Measurements from ENCODE around the gene PLAAT5. TPM values are rescaled to one million over a fixed set of nuclear protein-coding genes. Genes with fewer than 3 reads are reported as not detected.
A peak's percentile ranks its signal among the peaks of the same experiment; 100 is the strongest.
"Not testable (repeated sequence)": the region's sequence is repeated elsewhere in the genome, so short reads cannot be mapped to it uniquely, and the experiment has no call there.

PLAAT5 gene
- polyA plus RNA-seq (ENCODE audit: insufficient read length in 4 of 4): under 1 TPM; 0.24 to 0.99 (median 0.64) TPM

DNA sequence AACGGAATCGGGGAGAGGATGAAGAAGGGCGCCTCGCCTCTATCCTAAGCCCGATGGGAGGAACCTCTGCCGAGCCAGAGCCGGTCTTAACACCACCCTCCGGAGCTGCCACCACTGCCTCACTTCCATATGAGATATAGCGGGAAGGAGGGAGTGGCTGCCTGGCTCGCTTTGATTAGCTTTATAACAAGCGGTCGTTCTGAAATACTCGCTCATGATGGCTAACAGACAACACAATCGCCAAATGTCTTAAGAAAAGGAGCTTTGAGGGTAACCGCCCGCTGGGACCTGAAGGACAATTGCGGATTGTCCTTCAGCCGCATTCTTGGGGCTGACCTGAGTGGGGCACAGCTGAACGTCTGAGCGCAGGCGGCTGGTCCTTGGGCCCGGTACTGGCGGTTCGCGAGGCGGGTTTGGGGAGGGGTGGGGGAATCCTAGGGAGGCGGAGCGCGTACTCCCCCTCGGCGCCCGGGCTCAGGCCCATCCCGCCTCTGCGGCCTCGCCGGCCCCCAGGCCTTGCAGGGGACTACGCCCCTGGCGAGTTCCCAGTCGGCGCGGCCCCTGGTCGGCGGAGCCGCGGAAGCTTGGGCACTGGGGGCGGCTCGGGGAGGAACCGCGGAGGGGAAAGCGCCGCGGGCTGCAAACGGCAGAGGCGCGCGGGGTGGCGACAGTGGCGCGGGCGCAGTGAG is at the start of gene PLAAT5:
PLAAT5 (minus strand) TSS at position 617 of the 689 bp plus-strand sequence; CDS start at position 484, 133 bp downstream.
- DNase-seq (ENCODE audit: low read depth in 4 of 4, low spot score in 2 of 4): peak in 1 of 4 donors; percentile 11

DNA sequence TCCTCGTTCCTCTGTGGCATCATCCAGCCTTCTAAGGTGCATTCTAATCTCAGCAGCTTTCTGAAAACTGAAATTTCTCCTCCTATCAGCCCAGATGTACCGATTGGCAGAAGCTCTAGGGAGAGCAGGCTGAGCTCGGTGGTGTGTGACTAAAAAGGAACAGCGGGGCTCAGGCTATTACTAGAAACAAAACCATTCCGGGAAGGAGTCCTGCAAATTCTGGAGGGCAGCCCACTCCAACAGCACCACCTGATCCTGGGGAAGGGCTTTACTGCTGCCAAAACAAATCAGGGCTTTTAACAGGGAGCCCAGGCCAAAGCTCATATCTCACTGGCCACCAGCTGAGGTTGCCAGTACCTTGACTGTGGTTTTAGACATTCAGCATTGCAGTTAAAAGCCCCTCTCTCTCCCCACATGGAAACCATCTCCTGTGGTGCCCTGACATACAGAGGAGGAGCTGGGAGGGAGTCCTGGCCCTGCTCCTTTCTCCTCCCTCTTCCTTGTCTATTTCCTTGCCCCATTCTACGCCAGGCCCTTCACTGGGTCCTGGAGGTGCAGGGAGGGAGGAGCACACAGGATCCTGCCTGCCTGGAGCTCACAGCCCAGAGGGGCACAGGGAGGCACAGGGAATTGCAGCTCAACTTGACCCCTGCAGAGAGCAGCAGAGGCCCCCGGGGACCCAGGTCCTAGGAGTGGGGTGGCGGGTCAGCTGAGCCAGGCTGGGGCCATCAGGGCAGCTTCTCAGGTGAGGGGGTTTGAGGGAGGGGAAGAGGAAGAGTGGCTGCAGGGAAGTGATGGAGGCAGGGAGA is 46.5 kb upstream of the PLAAT5 start:
- DNase-seq (ENCODE audit: low read depth in 4 of 4, low spot score in 2 of 4): no peak

DNA sequence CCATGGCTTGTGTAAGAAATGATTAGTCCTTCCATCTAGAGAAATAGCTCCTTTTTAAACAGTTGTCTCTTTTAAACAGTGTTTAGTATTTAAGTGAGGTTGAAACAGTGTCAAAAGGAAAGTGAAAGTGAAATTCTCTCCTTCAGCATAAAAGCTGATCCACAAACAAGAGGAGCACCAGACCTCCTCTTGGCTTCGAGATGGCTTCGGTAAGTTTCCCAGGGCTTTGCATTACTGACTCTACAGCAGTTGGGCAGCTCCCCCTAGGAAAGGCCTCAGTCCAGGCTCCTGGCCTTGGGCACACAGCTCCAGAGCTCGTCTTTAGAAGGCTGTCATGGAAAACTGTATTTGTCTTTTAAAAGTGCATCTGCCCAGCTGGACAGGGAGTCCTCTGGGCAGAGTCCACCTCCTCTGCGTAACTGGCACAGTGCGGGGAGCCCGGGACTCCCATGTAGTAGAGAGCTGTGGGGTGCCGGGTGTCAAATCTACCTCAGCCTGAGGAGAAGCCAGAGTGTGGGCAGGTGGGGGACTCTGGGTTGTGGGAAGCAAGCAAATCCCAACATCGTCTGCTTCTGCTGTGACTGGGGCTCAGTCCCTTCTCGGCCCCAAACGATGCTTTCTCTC is 45.8 kb upstream of the PLAAT5 start, which contains the start of gene PLAAT4:
PLAAT4 (plus strand) TSS at position 140 of the 624 bp plus-strand sequence; CDS start at position 201, 61 bp downstream.
- DNase-seq (ENCODE audit: low read depth in 4 of 4, low spot score in 2 of 4): no peak

DNA sequence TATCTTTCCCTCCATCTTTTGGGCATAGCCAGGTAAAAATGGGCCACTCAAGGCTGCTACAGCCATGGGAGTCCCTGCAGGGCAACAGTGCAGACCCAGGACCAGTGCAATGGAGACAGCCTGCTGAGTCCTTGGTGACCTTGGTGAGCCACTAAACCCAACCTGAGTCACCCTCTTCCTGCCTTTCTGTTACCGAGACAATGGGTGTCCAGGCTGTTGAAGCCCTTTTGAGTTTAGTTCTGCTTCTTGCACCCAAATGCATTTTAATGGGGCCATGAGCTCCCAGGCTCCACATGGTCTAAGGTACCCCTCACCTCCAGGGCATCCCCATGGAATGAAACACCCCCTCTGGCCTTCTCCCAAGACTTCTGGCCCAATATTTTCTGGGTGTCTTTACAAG is 44.8 kb upstream of the PLAAT5 start:
- no peak for DNase-seq (ENCODE audit: low read depth in 4 of 4, low spot score in 2 of 4)

DNA sequence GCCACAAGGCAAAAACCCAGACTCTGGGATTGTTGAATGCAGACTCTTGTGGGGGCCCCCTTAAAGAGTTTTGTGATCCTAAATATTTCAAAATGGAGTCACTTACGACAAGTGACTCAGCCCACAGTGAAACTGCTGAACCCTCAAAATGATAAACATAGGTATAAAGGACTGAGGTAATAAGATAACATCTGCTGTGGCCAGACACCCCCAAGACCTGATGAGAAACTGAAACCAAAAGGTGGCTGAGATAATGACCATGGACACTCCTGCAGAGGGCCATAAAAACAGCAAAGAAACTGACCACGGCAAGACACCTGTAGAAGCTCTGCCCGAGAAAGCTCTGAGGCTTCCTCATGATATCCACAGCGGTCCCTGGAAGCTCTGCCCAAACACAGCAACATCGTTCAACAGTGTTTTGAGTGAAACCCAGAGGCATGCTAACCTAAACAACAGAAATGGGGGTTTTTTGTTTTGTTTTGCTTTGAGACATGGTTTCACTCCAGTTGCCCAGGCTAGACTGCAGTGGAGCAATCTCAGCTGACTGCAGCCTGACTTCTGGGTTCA is 44.0 kb upstream of the PLAAT5 start:
- DNase-seq (ENCODE audit: low read depth in 4 of 4, low spot score in 2 of 4): no peak

DNA sequence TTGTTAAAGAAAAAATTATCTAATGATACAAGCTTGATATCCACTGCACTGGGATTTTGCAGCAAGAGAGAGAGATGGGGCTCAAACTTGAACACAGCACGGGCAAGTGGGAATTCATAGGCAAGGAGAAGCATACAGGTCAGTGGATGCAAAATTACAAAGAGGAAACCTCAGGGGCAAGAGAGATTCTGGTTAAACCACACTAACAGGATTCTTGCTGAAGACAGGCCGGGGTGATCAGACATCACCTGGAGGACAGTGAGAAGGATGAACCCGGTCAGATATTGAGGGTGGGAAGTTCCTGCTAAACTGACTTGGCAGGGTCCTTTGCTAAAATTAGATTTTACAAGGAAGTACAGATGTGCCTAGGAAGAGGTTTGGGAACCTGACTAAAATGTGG is 43.1 kb upstream of the PLAAT5 start:
- no peak for DNase-seq (ENCODE audit: low read depth in 4 of 4, low spot score in 2 of 4)

GRCh38 chr11:63532799-63533475 is 42.0 kb upstream of the PLAAT5 start:
- no peak for DNase-seq (ENCODE audit: low read depth in 4 of 4, low spot score in 2 of 4)

GRCh38 chr11:63532117-63532516 is 41.1 kb upstream of the PLAAT5 start:
- no peak for DNase-seq (ENCODE audit: low read depth in 4 of 4, low spot score in 2 of 4)

DNA sequence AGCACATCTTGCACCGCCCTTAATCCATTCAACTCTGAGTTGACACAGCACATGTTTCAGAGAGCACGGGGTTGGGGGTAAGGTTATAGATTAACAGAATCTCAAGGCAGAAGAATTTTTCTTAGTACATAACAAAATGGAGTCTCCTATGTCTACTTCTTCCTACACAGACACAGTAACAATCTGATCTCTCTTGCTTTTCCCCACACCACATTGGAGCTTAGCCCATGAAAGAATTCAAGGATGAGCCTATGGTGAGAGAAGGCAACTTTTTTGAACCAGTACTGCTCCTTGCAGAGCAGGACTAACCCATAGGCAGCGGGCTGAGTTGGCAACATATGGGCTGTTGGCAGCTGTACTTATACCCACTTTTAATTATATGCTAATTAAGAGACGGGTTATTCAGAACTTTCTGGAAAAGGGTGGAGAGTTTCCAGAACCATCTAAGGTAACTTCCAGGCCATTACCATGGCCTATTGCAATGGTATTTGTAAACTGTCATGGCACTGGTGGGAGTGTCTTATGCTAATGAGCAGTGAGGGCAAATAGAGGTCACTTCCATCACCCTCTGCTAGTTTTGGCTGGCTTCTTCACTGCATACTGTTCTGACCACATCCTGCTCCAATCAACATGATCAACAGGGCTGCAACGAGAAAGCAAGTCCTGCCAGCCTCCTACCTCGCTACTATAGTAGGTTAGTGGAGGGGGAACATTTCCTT is 40.3 kb upstream of the PLAAT5 start:
- not testable (repeated sequence) for DNase-seq (ENCODE audit: low read depth in 4 of 4, low spot score in 2 of 4)

DNA sequence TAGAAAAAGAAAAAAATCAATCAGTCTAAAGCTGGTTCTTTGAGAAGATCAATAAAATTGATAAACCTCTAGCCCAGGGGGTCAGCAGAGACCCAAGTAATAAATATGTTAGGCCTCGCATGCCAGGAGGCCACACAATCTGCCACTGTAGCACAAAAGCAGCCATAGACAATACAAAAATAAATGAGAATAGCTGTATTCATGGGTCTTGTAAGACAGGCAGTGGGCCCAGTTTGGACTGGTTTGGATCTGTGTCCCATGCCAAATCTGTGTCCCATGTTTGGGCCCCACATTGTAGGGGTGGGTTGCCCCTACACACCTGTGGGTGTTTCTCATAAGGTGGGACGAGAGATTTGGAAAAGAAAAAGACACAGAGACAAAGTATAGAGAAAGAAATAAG is 39.1 kb upstream of the PLAAT5 start:
- no peak for DNase-seq (ENCODE audit: low read depth in 4 of 4, low spot score in 2 of 4)

- DNase-seq (ENCODE audit: low read depth in 4 of 4, low spot score in 2 of 4): not testable (repeated sequence)
Observed at GRCh38 chr11:63529373-63529772, 38.4 kb upstream of the PLAAT5 start.

DNA sequence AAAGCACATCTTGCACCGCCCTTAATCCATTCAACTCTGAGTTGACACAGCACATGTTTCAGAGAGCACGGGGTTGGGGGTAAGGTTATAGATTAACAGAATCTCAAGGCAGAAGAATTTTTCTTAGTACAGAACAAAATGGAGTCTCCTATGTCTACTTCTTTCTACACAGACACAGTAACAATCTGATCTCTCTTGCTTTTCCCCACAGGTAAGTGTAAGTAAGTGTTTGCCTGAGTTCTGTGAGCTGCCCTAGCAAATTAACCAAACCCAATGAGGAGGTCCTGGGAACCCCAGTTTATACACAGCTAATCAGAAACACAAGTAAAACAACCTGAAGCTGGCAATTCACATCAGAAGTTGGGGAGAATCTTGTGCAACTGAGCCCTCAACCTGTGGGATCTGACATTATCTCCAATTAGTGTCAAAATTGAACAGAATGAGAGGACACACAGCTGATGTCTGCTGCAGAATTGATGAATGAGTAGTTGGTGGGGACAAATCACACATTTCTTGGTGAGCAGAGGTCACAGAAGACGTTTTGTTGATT is 37.8 kb upstream of the PLAAT5 start:
- not testable (repeated sequence) for DNase-seq (ENCODE audit: low read depth in 4 of 4, low spot score in 2 of 4)

- not testable (repeated sequence) for DNase-seq (ENCODE audit: low read depth in 4 of 4, low spot score in 2 of 4)
Observed at GRCh38 chr11:63528156-63528555, 37.2 kb upstream of the PLAAT5 start.

GRCh38 chr11:63527667-63528066 is 36.7 kb upstream of the PLAAT5 start:
- DNase-seq (ENCODE audit: low read depth in 4 of 4, low spot score in 2 of 4): no peak

- no peak for DNase-seq (ENCODE audit: low read depth in 4 of 4, low spot score in 2 of 4)
Observed at GRCh38 chr11:63523151-63523550, 32.2 kb upstream of the PLAAT5 start.

- DNase-seq (ENCODE audit: low read depth in 4 of 4, low spot score in 2 of 4): no peak
Observed at GRCh38 chr11:63521896-63522295, 30.9 kb upstream of the PLAAT5 start.

- DNase-seq (ENCODE audit: low read depth in 4 of 4, low spot score in 2 of 4): no peak
Observed at GRCh38 chr11:63520606-63521170, 29.7 kb upstream of the PLAAT5 start.

GRCh38 chr11:63518548-63518947 is 27.6 kb upstream of the PLAAT5 start:
- DNase-seq (ENCODE audit: low read depth in 4 of 4, low spot score in 2 of 4): no peak

- no peak for DNase-seq (ENCODE audit: low read depth in 4 of 4, low spot score in 2 of 4)
Observed at GRCh38 chr11:63517156-63517555, 26.2 kb upstream of the PLAAT5 start.

Data from left renal cortex interstitium (tissue), 4 donors.